ENCODE data around the gene COPS6. TPM values are rescaled to one million over a fixed set of nuclear protein-coding genes. Genes with fewer than 3 reads are reported as not detected.

Gene COPS6
- total and polyA plus RNA-seq, 4 experiments from 2014 or later, result 85.5 to 261 (median 122) TPM

DNA sequence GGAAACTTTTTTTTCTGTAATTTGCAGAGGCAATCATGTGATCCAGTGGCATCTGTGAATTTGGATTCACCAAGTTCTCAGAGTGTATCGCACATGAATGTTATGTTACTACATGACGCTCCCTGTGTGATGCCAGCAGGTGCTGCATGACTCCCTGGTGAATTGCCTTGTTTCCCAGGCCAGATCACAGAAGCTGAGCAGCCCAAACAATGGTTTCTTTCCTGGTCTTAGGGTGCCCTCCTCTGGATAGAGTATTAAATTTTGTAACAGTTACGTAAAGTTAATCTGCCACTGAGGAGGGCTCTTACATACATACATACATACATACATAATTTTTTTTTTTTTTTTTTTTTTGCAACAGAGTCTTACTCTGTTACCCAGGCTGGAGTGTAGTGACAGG lies 35.6 kb upstream of the COPS6 start:
- no peak overlapping the region for H3K27ac ChIP-seq (ENCODE audit: low read depth, low read length)
- ChIA-PET CTCF (ENCODE audit: partially characterized antibody) (interaction anchor here (0.8 to 2.1 kb wide), 6 partner anchors 8 to 77 kb away, joined by 3 to 7 read pairs (median 3); no protein-coding TSS in a partner anchor), POLR2A (ENCODE audit: partially characterized antibody) (no interaction called here)
- peaks cover 12% of the 10 kb centered on the region for H3K36me3 ChIP-seq (ENCODE audit: insufficient read depth, low read length)
- no peaks in the 10 kb centered on the region for H3K9me3 ChIP-seq (ENCODE audit: control insufficient read depth in 1 of 2, low read length in 2 of 2)
- peak overlapping the region in 1 of 8 donors; percentile 49 for H3K4me3 Mint-ChIP-seq
- H3K27me3 Mint-ChIP-seq, result no peaks in the 10 kb centered on the region
- no peaks in the 10 kb centered on the region for H3K27me3 ChIP-seq (ENCODE audit: insufficient read depth, low read length)
- H3K4me1 ChIP-seq (ENCODE audit: insufficient read depth, low read length), result peaks cover 13% of the 10 kb centered on the region
- H3K9me3 Mint-ChIP-seq, result peaks cover 0 to 2% (median 0%) of the 10 kb centered on the region in 8 donors
- H3K4me1 Mint-ChIP-seq, result peaks cover 10 to 26% (median 18%) of the 10 kb centered on the region in 4 donors
- peak in 4 of 5 donors; percentile 19 to 42 (median 34) for DNase-seq
- H3K27ac Mint-ChIP-seq, result peak overlapping the region in 1 of 7 donors; percentile 47
- peaks cover 7 to 21% of the 10 kb centered on the region in 2 donors for H3K36me3 Mint-ChIP-seq
- intact Hi-C loops (cut with micrococcal nuclease), result no loop called here
- H3K4me3 ChIP-seq (ENCODE audit: low read length in 2 of 2), result no peak overlapping the region

DNA sequence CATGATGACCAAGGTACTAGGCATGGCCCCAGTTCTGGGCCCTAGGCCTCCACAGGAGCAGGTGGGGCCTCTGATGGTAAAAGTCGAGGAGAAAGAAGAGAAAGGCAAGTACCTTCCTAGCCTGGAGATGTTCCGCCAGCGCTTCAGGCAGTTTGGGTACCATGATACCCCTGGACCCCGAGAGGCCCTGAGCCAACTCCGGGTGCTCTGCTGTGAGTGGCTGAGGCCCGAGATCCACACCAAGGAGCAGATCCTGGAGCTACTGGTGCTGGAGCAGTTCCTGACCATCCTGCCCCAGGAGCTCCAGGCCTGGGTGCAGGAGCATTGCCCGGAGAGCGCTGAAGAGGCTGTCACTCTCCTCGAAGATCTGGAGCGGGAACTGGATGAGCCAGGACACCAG lies 31.8 kb upstream of the COPS6 start:
- Histone ChIP-seq H3K4me3 (ENCODE audit: low read length in 2 of 2) (no peak overlapping the region), H3K27me3 (ENCODE audit: insufficient read depth, low read length) (no peaks in the 10 kb centered on the region), H3K4me1 (ENCODE audit: insufficient read depth, low read length) (no peaks in the 10 kb centered on the region), H3K9me3 (ENCODE audit: control insufficient read depth in 1 of 2, low read length in 2 of 2) (no peaks in the 10 kb centered on the region), H3K27ac (ENCODE audit: low read depth, low read length) (no peak overlapping the region), H3K36me3 (ENCODE audit: insufficient read depth, low read length) (peaks cover 30% of the 10 kb centered on the region)
- Mint-ChIP-seq H3K36me3 (peaks cover 12 to 31% of the 10 kb centered on the region in 2 donors), H3K4me1 (peaks cover 0 to 4% (median 2%) of the 10 kb centered on the region in 4 donors), H3K4me3 (no peak overlapping the region), H3K27me3 (no peaks in the 10 kb centered on the region), H3K9me3 (no peaks in the 10 kb centered on the region), H3K27ac (peak overlapping the region in 2 of 7 donors; percentile 12 to 25)
- intact Hi-C loops (cut with micrococcal nuclease), result no loop called here
- POLR2A ChIA-PET (ENCODE audit: partially characterized antibody), result interaction anchor here (1.7 kb wide), 1 partner anchor 44 kb away, joined by 4 read pairs; the partner anchor contains the start of genes AP4M1 and MCM7
- CTCF ChIA-PET (ENCODE audit: partially characterized antibody), result no interaction called here
- no peak for DNase-seq

DNA sequence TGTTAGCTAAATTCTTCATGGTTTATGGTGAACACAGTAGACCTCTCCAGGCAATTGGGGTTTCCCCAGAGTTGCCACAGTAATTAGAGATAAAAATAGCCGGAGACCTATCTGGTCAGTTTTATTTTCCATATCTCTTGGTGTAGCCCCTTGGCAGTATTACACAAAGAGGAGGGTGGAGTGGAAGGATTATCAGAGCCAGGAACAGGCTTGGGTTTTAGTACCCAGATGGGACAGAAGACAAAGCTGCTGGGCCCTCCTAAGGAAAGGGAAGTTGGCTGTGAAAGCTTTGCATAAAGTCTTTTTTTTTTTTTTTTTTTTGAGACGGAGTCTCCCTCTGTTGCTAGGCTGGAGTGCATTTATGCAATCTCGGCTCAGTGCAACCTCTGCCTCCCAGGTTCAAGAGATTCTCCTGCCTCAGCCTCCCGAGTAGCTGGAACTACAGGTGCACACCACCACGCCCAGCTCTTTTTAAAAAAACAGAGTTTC lies 29.5 kb upstream of the COPS6 start:
- Histone ChIP-seq H3K27ac (ENCODE audit: low read depth, low read length) (no peak overlapping the region), H3K4me3 (ENCODE audit: low read length in 2 of 2) (no peak overlapping the region), H3K9me3 (ENCODE audit: control insufficient read depth in 1 of 2, low read length in 2 of 2) (no peaks in the 10 kb centered on the region), H3K36me3 (ENCODE audit: insufficient read depth, low read length) (peaks cover 38% of the 10 kb centered on the region), H3K27me3 (ENCODE audit: insufficient read depth, low read length) (no peaks in the 10 kb centered on the region), H3K4me1 (ENCODE audit: insufficient read depth, low read length) (no peaks in the 10 kb centered on the region)
- Mint-ChIP-seq H3K9me3 (no peaks in the 10 kb centered on the region), H3K36me3 (peaks cover 16 to 41% of the 10 kb centered on the region in 2 donors), H3K4me3 (no peak overlapping the region), H3K4me1 (peaks cover 0 to 4% (median 0%) of the 10 kb centered on the region in 4 donors), H3K27ac (no peak overlapping the region), H3K27me3 (no peaks in the 10 kb centered on the region)
- CTCF ChIA-PET (ENCODE audit: partially characterized antibody), result interaction anchor here (1.6 to 2.1 kb wide), 2 partner anchors 9 to 146 kb away, joined by 3 to 5 read pairs; partner anchors contain the start of gene ZSCAN21
- no peak for DNase-seq
- POLR2A ChIA-PET (ENCODE audit: partially characterized antibody), result no interaction called here
- intact Hi-C loops (cut with micrococcal nuclease), result no loop called here

- H3K27me3 Mint-ChIP-seq, result no peaks in the 10 kb centered on the region
- Histone ChIP-seq H3K4me3 (ENCODE audit: low read length in 2 of 2) (no peak overlapping the region), H3K27me3 (ENCODE audit: insufficient read depth, low read length) (no peaks in the 10 kb centered on the region), H3K36me3 (ENCODE audit: insufficient read depth, low read length) (peaks cover 39% of the 10 kb centered on the region), H3K9me3 (ENCODE audit: control insufficient read depth in 1 of 2, low read length in 2 of 2) (no peaks in the 10 kb centered on the region), H3K4me1 (ENCODE audit: insufficient read depth, low read length) (no peaks in the 10 kb centered on the region), H3K27ac (ENCODE audit: low read depth, low read length) (no peak overlapping the region)
- peaks cover 17 to 55% of the 10 kb centered on the region in 2 donors for H3K36me3 Mint-ChIP-seq
- ChIA-PET CTCF (ENCODE audit: partially characterized antibody) (interaction anchor here (1.0 kb wide), 1 partner anchor 9 kb away, joined by 3 read pairs; no protein-coding TSS in a partner anchor), POLR2A (ENCODE audit: partially characterized antibody) (no interaction called here)
- H3K4me1 Mint-ChIP-seq, result peaks cover 0 to 4% (median 0%) of the 10 kb centered on the region in 4 donors
- H3K9me3 Mint-ChIP-seq, result peaks cover 0 to 1% (median 0%) of the 10 kb centered on the region in 8 donors
- no peak overlapping the region for H3K4me3 Mint-ChIP-seq
- peak overlapping the region in 3 of 7 donors; percentile 4 to 79 (median 48) for H3K27ac Mint-ChIP-seq
- no peak for DNase-seq
- intact Hi-C loops (cut with micrococcal nuclease), result no loop called here
Measured at GRCh38 chr7:100061518-100062193, 27.1 kb upstream of the COPS6 start.

GRCh38 chr7:100063376-100063775 lies 25.4 kb upstream of the COPS6 start:
- H3K27me3 Mint-ChIP-seq, result no peaks in the 10 kb centered on the region
- H3K4me3 Mint-ChIP-seq, result no peak overlapping the region
- POLR2A ChIA-PET (ENCODE audit: partially characterized antibody), result interaction anchor here (0.7 to 1.8 kb wide), 2 partner anchors 14 to 66 kb away, joined by 3 to 6 read pairs; partner anchors contain the start of gene ZSCAN21
- no peak overlapping the region for H3K4me3 ChIP-seq (ENCODE audit: low read length in 2 of 2)
- intact Hi-C loops (cut with micrococcal nuclease), result no loop called here
- H3K9me3 Mint-ChIP-seq, result peaks cover 0 to 1% (median 0%) of the 10 kb centered on the region in 8 donors
- no peaks in the 10 kb centered on the region for H3K4me1 ChIP-seq (ENCODE audit: insufficient read depth, low read length)
- peaks cover 26% of the 10 kb centered on the region for H3K36me3 ChIP-seq (ENCODE audit: insufficient read depth, low read length)
- H3K27me3 ChIP-seq (ENCODE audit: insufficient read depth, low read length), result no peaks in the 10 kb centered on the region
- CTCF ChIA-PET (ENCODE audit: partially characterized antibody), result interaction anchor here (0.7 to 1.5 kb wide), 3 partner anchors 84 to 134 kb away, joined by 3 read pairs; partner anchors contain the start of gene GJC3
- no peaks in the 10 kb centered on the region for H3K9me3 ChIP-seq (ENCODE audit: control insufficient read depth in 1 of 2, low read length in 2 of 2)
- no peak overlapping the region for H3K27ac ChIP-seq (ENCODE audit: low read depth, low read length)
- peak overlapping the region in 1 of 7 donors; percentile 48 for H3K27ac Mint-ChIP-seq
- no peak for DNase-seq
- H3K4me1 Mint-ChIP-seq, result peaks cover 0 to 4% (median under 1%) of the 10 kb centered on the region in 4 donors
- H3K36me3 Mint-ChIP-seq, result peaks cover 22 to 47% of the 10 kb centered on the region in 2 donors

DNA sequence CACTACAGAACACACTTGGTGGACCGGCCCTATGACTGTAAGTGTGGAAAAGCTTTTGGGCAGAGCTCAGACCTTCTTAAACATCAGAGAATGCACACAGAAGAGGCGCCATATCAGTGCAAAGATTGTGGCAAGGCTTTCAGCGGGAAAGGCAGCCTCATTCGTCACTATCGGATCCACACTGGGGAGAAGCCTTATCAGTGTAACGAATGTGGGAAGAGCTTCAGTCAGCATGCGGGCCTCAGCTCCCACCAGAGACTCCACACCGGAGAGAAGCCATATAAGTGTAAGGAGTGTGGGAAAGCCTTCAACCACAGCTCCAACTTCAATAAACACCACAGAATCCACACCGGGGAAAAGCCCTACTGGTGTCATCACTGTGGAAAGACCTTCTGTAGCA lies 24.6 kb upstream of the COPS6 start:
- Histone ChIP-seq H3K27me3 (ENCODE audit: insufficient read depth, low read length) (no peaks in the 10 kb centered on the region), H3K4me3 (ENCODE audit: low read length in 2 of 2) (no peak overlapping the region), H3K36me3 (ENCODE audit: insufficient read depth, low read length) (peaks cover 18% of the 10 kb centered on the region), H3K27ac (ENCODE audit: low read depth, low read length) (no peak overlapping the region), H3K4me1 (ENCODE audit: insufficient read depth, low read length) (no peaks in the 10 kb centered on the region), H3K9me3 (ENCODE audit: control insufficient read depth in 1 of 2, low read length in 2 of 2) (no peaks in the 10 kb centered on the region)
- H3K4me1 Mint-ChIP-seq, result peaks cover 0 to 4% (median under 1%) of the 10 kb centered on the region in 4 donors
- peaks cover 0 to 1% (median 0%) of the 10 kb centered on the region in 8 donors for H3K9me3 Mint-ChIP-seq
- no peak for DNase-seq
- no peak overlapping the region for H3K4me3 Mint-ChIP-seq
- intact Hi-C loops (cut with micrococcal nuclease), result no loop called here
- no peak overlapping the region for H3K27ac Mint-ChIP-seq
- H3K36me3 Mint-ChIP-seq, result peaks cover 22 to 40% of the 10 kb centered on the region in 2 donors
- POLR2A ChIA-PET (ENCODE audit: partially characterized antibody), result interaction anchor here (1.8 kb wide), 1 partner anchor 14 kb away, joined by 6 read pairs; the partner anchor contains the start of gene ZSCAN21
- H3K27me3 Mint-ChIP-seq, result no peaks in the 10 kb centered on the region
- CTCF ChIA-PET (ENCODE audit: partially characterized antibody), result interaction anchor here (0.7 to 1.5 kb wide), 3 partner anchors 84 to 135 kb away, joined by 3 read pairs; partner anchors contain the start of gene GJC3

Measured in CD4-positive, alpha-beta memory T cell (primary cell).